Panc1 (cell line): ENCODE results near the gene PSG1. TPM values are rescaled to one million over a fixed set of nuclear protein-coding genes. Genes with fewer than 3 reads are reported as not detected.
"Not testable (repeated sequence)": the region's sequence is repeated elsewhere in the genome, so short reads cannot be mapped to it uniquely, and the experiment has no call there.

ENCODE experiments used
- ATAC-seq: fragments of 200-7000 bp; cut with Tn5 transposase; 2 replicates; pipeline ENCODE4 v1.9.1; 2020; ENCODE audit warnings: mild to moderate bottlenecking, moderate library complexity
- BruUV-seq: library from RNA; stranded (reverse); fragments of 400-500 nt; replicated peaks from 2 replicates; lab custom pipeline; 2021; lab: Mats Ljungman, UMichigan
- CTCF ChIA-PET: fragments of 300-600 bp; sonication (Branson Sonifier 250); formaldehyde crosslinking; loops from one replicate; lab custom pipeline; 2022; ENCODE audit warnings: antibody characterized with exemption; lab: Charles Lee
- POLR2A ChIA-PET: fragments of 300-600 bp; sonication (Branson Sonifier 250); formaldehyde crosslinking; loops from one replicate; lab custom pipeline; 2022; ENCODE audit warnings: antibody characterized with exemption; lab: Charles Lee
- DNase-seq: peaks from one replicate; pipeline ENCODE4 v3.0.0-alpha.2; 2010; ENCODE audit warnings: low read depth, low spot score
- H3K27ac ChIP-seq: 2 replicates; pipeline ENCODE4 v1.5.1; 2011; ENCODE audit warnings: mild to moderate bottlenecking, low read length, inconsistent platforms
- H3K27me3 ChIP-seq: fragments of 200-500 bp; sonication (Bioruptor generic); 2 replicates; pipeline ENCODE4 v1.6.0; 2014; ENCODE audit warnings: low read length, inconsistent platforms; ENCODE audit not compliant: control insufficient read depth, insufficient read depth
- H3K36me3 ChIP-seq: fragments of 200-500 bp; sonication (Bioruptor generic); 2 replicates; pipeline ENCODE4 v1.5.1; 2014; ENCODE audit warnings: inconsistent platforms, mild to moderate bottlenecking, low read length, moderate library complexity; ENCODE audit not compliant: control insufficient read depth, insufficient read depth
- H3K4me1 ChIP-seq: 2 replicates; pipeline ENCODE4 v1.5.1; 2011; ENCODE audit warnings: inconsistent platforms, mild to moderate bottlenecking, low read length, moderate library complexity; ENCODE audit not compliant: control insufficient read depth, insufficient read depth
- H3K4me3 ChIP-seq, 2 experiments: 2 replicates each; pipeline ENCODE4 v1.5.1; 2011 to 2012; ENCODE audit warnings: low read depth in 2 of 2, low read length in 2 of 2, mild to moderate bottlenecking in 2 of 2, inconsistent platforms in 1 of 2, moderate library complexity in 1 of 2
- H3K9me3 ChIP-seq: fragments of 200-500 bp; sonication (Bioruptor generic); 2 replicates; pipeline ENCODE4 v1.5.1; 2014; ENCODE audit warnings: low read depth, mild to moderate bottlenecking, inconsistent platforms, low read length, moderate library complexity; ENCODE audit not compliant: control insufficient read depth, insufficient read depth
- in situ Hi-C: cut with HindIII; loops from 2 replicates; pipeline ENCODE4 v1.10.0; 2016; ENCODE audit warnings: low sequenced_read_pairs, low pct_unique_long_range_greater_than_20kb
- intact Hi-C: fragments of 100-400 bp; cut with micrococcal nuclease; formaldehyde crosslinking; loops from one replicate; pipeline ENCODE4 v1.10.0; 2022; ENCODE audit not compliant: unreplicated experiment
- total RNA-seq: library from RNA; stranded (reverse); gene quantifications from one replicate; pipeline ENCODE4 v1.2.1, GENCODE V29; 2021; ENCODE audit not compliant: unreplicated experiment

The PSG1 gene
- total RNA-seq, 1 experiment from 2014 or later = not detected

GRCh38 chr19:42913516-42913915, 34.0 kb upstream of the PSG1 start:
- H3K4me3 ChIP-seq, CTCF ChIA-PET, H3K27ac ChIP-seq, intact Hi-C loops, H3K27me3 ChIP-seq, in situ Hi-C loops, BruUV-seq, H3K9me3 ChIP-seq, H3K36me3 ChIP-seq, POLR2A ChIA-PET, H3K4me1 ChIP-seq, DNase-seq, ATAC-seq: not testable (repeated sequence)

- H3K4me3 ChIP-seq, H3K4me1 ChIP-seq, H3K36me3 ChIP-seq, ATAC-seq, in situ Hi-C loops, H3K27me3 ChIP-seq, intact Hi-C loops, POLR2A ChIA-PET, H3K27ac ChIP-seq, CTCF ChIA-PET, DNase-seq, BruUV-seq, H3K9me3 ChIP-seq: not testable (repeated sequence)
These were observed 33.4 kb upstream of the PSG1 start for GRCh38 chr19:42912941-42913340.

- in situ Hi-C loops, BruUV-seq, H3K36me3 ChIP-seq, ATAC-seq, POLR2A ChIA-PET, H3K27me3 ChIP-seq, H3K27ac ChIP-seq, H3K9me3 ChIP-seq, CTCF ChIA-PET, intact Hi-C loops, H3K4me3 ChIP-seq, DNase-seq, H3K4me1 ChIP-seq: not testable (repeated sequence)
These were observed 32.2 kb upstream of the PSG1 start for GRCh38 chr19:42911731-42912130.

GRCh38 chr19:42906162-42906561, 26.6 kb upstream of the PSG1 start:
- H3K36me3 ChIP-seq, H3K27ac ChIP-seq, intact Hi-C loops, H3K9me3 ChIP-seq, H3K4me1 ChIP-seq, in situ Hi-C loops, POLR2A ChIA-PET, ATAC-seq, H3K27me3 ChIP-seq, CTCF ChIA-PET, H3K4me3 ChIP-seq, BruUV-seq, DNase-seq: not testable (repeated sequence)

- ATAC-seq, in situ Hi-C loops, H3K4me1 ChIP-seq, H3K36me3 ChIP-seq, H3K27me3 ChIP-seq, H3K9me3 ChIP-seq, H3K27ac ChIP-seq, H3K4me3 ChIP-seq, BruUV-seq, POLR2A ChIA-PET, CTCF ChIA-PET, DNase-seq, intact Hi-C loops: not testable (repeated sequence)
These were observed 21.0 kb upstream of the PSG1 start for GRCh38 chr19:42900561-42900960.

- intact Hi-C loops, H3K9me3 ChIP-seq, H3K27me3 ChIP-seq, DNase-seq, POLR2A ChIA-PET, ATAC-seq, CTCF ChIA-PET, in situ Hi-C loops, H3K36me3 ChIP-seq, H3K4me1 ChIP-seq, H3K4me3 ChIP-seq, H3K27ac ChIP-seq, BruUV-seq: not testable (repeated sequence)
These were observed 20.2 kb upstream of the PSG1 start for GRCh38 chr19:42899674-42900073.

- CTCF ChIA-PET = interaction anchor here (0.7 kb wide), 1 partner anchor 411 kb away, joined by 3 read pairs; no protein-coding TSS in a partner anchor
- not testable (repeated sequence) for H3K27ac ChIP-seq
These were observed 19.6 kb upstream of the PSG1 start for GRCh38 chr19:42899110-42899509.

More at GRCh38 chr19:42899110-42899509, 19.6 kb upstream of the PSG1 start:
- intact Hi-C loops, H3K27me3 ChIP-seq, BruUV-seq, H3K4me3 ChIP-seq, H3K36me3 ChIP-seq, ATAC-seq, DNase-seq, POLR2A ChIA-PET, H3K4me1 ChIP-seq, H3K9me3 ChIP-seq, in situ Hi-C loops: not testable (repeated sequence)
